ENCODE data around the gene CR2.

The CR2 gene

DNA sequence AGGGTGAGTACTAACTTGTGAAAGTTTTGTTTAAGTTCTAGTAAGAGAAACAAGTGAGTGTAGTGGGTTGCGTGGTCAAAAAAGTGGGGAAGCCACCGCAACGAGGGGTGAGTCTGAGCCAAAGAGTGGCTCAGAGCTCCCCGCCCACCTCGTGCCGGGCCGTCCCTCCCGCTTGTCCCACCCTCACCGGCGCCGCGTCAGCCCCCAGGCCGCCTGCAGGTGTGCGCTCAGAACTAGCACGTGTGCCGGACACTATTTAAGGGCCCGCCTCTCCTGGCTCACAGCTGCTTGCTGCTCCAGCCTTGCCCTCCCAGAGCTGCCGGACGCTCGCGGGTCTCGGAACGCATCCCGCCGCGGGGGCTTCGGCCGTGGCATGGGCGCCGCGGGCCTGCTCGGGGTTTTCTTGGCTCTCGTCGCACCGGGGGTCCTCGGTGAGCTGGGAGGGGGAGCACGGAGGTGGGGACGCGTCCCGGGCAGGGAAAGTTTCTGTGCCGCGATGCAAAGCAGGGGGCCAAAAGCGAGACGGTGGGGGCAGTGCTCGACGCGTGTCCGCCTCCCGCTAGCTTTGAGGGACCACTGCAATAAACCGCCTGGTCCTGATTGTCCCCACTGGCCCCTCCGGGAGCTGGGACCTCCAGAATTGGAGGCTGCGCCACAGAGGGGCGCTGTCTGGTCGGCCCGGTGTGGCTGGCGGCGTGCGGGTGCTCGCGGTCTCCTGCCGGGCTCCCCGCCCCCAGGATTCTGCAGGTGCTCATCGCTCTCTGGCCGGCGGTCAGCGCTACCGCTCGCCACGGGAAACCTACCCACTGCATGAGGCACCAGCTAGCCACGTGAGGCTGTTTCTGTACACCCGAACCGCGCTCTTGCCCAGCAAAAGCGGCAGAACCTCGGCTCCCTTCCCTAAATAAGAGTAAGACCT, at the start of gene CR2:
CR2 (plus strand) TSS at position 283 of the 919 bp plus-strand sequence; CDS start at position 374, 91 bp downstream.
- TF ChIP-seq Cebpa-rat (IDR thresholded peaks at IDR 0.05), result no peak
- no peaks in the 10 kb centered on the region for H3K27me3 ChIP-seq
- no peaks in the 10 kb centered on the region for H3K4me1 ChIP-seq
- H3K4me2 ChIP-seq, result no peak within 1 kb of the TSS
- H3K9ac ChIP-seq, result no peak within 1 kb of the TSS
- no peaks in the 10 kb centered on the region for H3K36me3 ChIP-seq
- peaks cover 10% of the 10 kb centered on the region for H3K9me3 ChIP-seq
- no peak within 1 kb of the TSS for H3K4me3 ChIP-seq
- H3K27ac ChIP-seq, result no peak within 1 kb of the TSS
- H4K20me1 ChIP-seq, result no peaks in the 10 kb centered on the region

DNA sequence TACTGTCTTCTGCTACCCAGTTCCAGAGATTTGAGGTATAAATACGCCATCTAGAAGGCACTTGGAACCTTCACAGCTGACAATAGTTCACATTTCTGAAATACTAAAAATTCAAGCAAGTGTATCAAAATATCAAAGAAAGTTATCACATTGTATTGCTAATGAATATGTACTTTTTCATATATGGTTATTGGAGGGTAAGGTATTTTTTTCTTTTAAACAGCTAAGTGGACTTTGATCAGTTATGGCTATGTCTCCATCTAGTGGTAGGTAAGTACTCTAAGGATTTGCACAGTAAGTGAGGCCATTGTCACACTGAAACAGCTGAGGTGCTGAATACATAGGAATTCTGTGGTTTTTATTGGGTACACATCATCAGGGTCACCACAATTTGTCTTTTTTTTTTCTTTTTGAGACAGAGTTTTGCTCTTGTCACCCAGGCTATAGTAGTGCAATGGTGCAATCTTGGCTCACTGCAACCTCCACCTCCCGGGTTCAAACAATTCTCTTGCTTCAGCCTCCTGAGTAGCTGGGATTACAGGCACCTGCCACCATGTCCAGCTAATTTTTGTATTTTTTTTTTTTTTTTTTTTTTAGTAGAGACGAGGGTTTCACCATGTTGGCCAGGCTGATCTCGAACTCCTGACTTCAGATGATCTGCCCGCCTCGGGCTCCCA, 49.1 kb upstream of the CR2 start:
- no peak for TF ChIP-seq Cebpa-rat (IDR thresholded peaks at IDR 0.05)
- no peaks in the 10 kb centered on the region for H3K4me1 ChIP-seq
- H3K27ac ChIP-seq, result no peak overlapping the region
- no peaks in the 10 kb centered on the region for H3K36me3 ChIP-seq
- H3K4me2 ChIP-seq, result no peak overlapping the region
- H3K9ac ChIP-seq, result no peak overlapping the region
- H4K20me1 ChIP-seq, result no peaks in the 10 kb centered on the region
- H3K9me3 ChIP-seq, result no peaks in the 10 kb centered on the region
- no peak overlapping the region for H3K4me3 ChIP-seq
- H3K27me3 ChIP-seq, result no peaks in the 10 kb centered on the region

DNA sequence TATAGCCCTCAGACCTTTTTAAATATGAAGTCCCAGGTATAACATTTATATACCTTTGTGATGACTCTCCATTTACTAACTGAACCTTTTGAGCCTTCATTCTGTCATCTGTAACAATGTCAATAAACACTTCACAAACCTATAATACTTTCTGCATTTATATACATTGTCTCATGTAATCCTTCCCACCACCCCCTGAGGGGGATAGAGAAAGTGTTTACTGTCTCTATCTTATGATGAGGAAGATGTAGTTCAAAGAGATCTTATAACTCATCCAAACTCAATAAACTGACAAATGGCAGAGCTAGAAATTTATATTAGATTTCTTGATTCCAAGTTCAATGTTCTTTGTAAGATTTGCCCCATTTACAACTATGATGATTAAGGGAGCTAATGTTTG, 48.3 kb upstream of the CR2 start:
- H4K20me1 ChIP-seq, result no peaks in the 10 kb centered on the region
- TF ChIP-seq Cebpa-rat (IDR thresholded peaks at IDR 0.05), result no peak
- H3K27me3 ChIP-seq, result no peaks in the 10 kb centered on the region
- H3K4me1 ChIP-seq, result no peaks in the 10 kb centered on the region
- H3K4me3 ChIP-seq, result no peak overlapping the region
- no peak overlapping the region for H3K27ac ChIP-seq
- no peaks in the 10 kb centered on the region for H3K9me3 ChIP-seq
- H3K4me2 ChIP-seq, result no peak overlapping the region
- no peaks in the 10 kb centered on the region for H3K36me3 ChIP-seq
- no peak overlapping the region for H3K9ac ChIP-seq

DNA sequence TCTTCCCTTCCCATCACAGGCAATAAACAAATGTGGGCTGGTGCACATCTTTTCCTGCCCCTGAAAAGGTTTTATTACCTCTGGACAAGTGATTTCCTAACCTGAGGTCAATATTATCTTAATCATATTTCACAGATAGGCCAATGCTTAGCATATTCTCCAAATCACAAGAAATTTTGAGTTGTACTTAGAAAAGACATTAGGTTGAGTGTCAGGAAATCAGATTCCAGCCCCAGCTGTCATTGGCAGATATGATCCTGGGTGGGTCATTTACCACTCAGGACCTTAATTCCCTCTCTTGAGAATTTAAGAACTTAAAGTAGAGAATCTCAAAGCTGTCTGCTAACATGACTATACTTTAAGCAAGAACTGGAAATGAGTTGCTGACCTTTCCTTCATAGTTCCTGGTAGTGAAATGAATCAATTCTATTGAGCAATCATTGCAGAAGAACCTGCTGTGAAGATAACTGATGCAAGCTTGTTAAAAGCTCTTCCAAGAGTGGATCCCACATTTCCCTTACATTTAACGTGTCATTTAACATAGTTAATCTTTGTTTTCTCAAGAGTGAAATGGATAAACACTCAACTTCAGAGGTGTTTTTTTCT, 46.4 kb upstream of the CR2 start:
- no peaks in the 10 kb centered on the region for H4K20me1 ChIP-seq
- H3K4me3 ChIP-seq, result no peak overlapping the region
- H3K4me2 ChIP-seq, result no peak overlapping the region
- no peaks in the 10 kb centered on the region for H3K36me3 ChIP-seq
- no peak overlapping the region for H3K27ac ChIP-seq
- TF ChIP-seq Cebpa-rat (IDR thresholded peaks at IDR 0.05), result no peak
- no peaks in the 10 kb centered on the region for H3K4me1 ChIP-seq
- H3K9ac ChIP-seq, result no peak overlapping the region
- H3K9me3 ChIP-seq, result no peaks in the 10 kb centered on the region
- no peaks in the 10 kb centered on the region for H3K27me3 ChIP-seq

DNA sequence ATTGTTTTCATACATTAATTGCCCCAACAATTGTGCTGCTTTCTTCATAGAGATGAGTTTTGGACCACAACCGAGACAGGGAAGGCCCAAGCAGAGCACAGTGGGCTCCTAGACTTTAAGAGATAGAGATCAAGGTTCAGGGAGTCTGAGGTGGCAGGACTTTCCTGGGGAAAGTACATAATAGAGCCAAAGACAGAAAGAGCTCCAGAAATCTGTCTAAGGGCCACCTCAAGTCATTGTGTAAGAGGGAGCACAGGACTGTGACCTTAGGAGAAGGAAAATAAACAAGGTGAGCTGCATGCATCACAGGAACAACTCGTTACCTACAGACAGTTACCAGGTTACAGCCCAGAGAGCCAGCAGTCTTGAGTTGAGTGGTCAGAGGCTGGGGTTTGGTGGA, 41.3 kb upstream of the CR2 start:
- Histone ChIP-seq H3K36me3 (no peaks in the 10 kb centered on the region), H3K4me2 (no peak overlapping the region), H3K27me3 (no peaks in the 10 kb centered on the region), H4K20me1 (no peaks in the 10 kb centered on the region), H3K4me1 (peaks cover 23% of the 10 kb centered on the region), H3K4me3 (no peak overlapping the region), H3K9ac (no peak overlapping the region), H3K9me3 (no peaks in the 10 kb centered on the region), H3K27ac (no peak overlapping the region)
- no peak for TF ChIP-seq Cebpa-rat (IDR thresholded peaks at IDR 0.05)

DNA sequence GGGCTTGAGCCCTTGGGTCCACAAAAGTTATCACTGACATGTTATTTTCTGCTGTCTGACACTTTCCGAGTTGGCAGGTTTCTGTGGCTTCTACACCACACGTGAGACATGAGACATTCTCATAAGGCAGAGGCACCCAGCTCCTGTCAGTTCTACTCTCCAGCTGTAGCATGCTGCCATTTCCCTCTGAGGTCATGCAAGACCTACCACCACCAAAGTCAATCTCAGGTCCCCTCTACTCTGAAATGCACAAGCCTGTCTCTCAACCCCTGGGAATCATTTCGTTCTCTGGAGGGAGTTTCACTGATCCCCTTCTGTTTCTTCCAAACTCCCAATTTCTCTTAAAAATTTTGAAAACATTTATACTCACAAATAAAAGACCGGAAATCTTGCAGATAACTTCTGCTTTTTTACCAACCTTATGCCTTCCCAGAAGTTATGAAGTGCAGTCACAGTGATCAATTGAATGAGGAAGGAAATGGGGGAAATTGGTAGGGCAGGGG, 39.5 kb upstream of the CR2 start:
- Histone ChIP-seq H4K20me1 (no peaks in the 10 kb centered on the region), H3K4me1 (peaks cover 23% of the 10 kb centered on the region), H3K36me3 (no peaks in the 10 kb centered on the region), H3K9me3 (peaks cover 6% of the 10 kb centered on the region), H3K27ac (no peak overlapping the region), H3K4me3 (no peak overlapping the region), H3K4me2 (peak overlapping the region; percentile 65), H3K9ac (no peak overlapping the region), H3K27me3 (no peaks in the 10 kb centered on the region)
- no peak for TF ChIP-seq Cebpa-rat (IDR thresholded peaks at IDR 0.05)

DNA sequence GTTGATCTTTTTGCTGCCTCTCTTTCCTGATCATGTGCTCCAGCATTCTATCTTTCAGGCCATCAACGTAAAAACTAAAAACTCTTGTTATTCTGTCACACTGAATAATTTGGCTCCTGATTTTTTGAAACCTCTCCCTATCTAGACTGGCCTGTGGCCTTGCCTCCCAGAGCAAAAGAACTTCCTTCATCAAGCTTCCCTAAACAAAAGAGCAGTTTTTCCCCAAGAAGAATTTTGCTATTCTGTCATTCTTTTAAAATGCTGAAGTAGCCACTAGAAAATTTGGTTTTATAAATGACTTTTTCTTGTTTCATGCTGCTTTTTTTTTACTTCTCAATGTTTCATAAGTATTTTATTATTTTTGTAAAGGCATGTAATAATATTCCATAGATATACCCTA, 37.1 kb upstream of the CR2 start:
- H3K36me3 ChIP-seq, result no peaks in the 10 kb centered on the region
- no peak overlapping the region for H3K9ac ChIP-seq
- no peak overlapping the region for H3K4me2 ChIP-seq
- peaks cover 12% of the 10 kb centered on the region for H3K9me3 ChIP-seq
- peaks cover 23% of the 10 kb centered on the region for H3K4me1 ChIP-seq
- TF ChIP-seq Cebpa-rat (IDR thresholded peaks at IDR 0.05), result no peak
- H4K20me1 ChIP-seq, result no peaks in the 10 kb centered on the region
- no peak overlapping the region for H3K4me3 ChIP-seq
- no peaks in the 10 kb centered on the region for H3K27me3 ChIP-seq
- no peak overlapping the region for H3K27ac ChIP-seq

DNA sequence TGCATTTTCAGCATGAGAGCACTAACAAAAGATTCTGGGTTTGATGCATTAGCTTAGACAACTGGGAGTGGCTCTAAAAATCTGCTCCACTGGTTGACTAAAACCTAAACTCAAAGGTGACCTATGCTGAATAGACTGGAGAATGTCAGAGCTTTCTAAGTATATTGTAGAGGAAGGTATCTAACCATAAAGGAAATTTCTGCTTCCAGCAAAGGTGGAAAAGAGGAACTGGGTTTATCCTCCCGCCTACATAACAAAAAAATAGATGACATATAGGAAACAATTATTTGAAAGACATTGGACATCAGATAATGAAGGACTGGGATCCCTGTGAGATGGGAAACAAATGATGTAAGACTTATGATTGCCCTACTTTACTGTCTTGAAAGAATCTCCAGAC, 35.8 kb upstream of the CR2 start:
- H3K4me3 ChIP-seq, result no peak overlapping the region
- no peak overlapping the region for H3K9ac ChIP-seq
- no peak overlapping the region for H3K4me2 ChIP-seq
- H3K4me1 ChIP-seq, result peaks cover 23% of the 10 kb centered on the region
- H3K9me3 ChIP-seq, result peaks cover 12% of the 10 kb centered on the region
- H4K20me1 ChIP-seq, result no peaks in the 10 kb centered on the region
- TF ChIP-seq Cebpa-rat (IDR thresholded peaks at IDR 0.05), result no peak
- no peak overlapping the region for H3K27ac ChIP-seq
- no peaks in the 10 kb centered on the region for H3K27me3 ChIP-seq
- no peaks in the 10 kb centered on the region for H3K36me3 ChIP-seq

DNA sequence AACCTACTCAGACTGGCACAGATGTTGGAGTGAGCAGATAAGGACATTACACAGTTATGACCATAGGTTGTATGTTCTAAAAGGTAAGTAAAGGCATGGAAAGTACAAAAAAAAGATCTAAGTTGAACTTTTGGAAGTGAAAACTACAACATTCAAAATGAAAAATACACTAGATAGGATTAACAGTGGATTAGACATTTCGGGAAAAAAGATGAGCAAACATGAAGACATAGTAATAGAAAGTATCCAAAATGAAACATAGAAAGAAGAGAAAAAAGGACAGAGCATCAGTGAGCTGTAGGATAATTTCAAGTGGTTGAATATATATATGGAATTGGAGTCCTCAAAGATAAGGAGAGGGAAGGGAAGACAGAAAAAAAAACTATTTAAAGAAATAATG, 34.0 kb upstream of the CR2 start:
- no peak for TF ChIP-seq Cebpa-rat (IDR thresholded peaks at IDR 0.05)
- no peaks in the 10 kb centered on the region for H4K20me1 ChIP-seq
- no peak overlapping the region for H3K9ac ChIP-seq
- H3K27ac ChIP-seq, result no peak overlapping the region
- H3K36me3 ChIP-seq, result no peaks in the 10 kb centered on the region
- H3K9me3 ChIP-seq, result peaks cover 12% of the 10 kb centered on the region
- peaks cover 7% of the 10 kb centered on the region for H3K4me1 ChIP-seq
- no peak overlapping the region for H3K4me2 ChIP-seq
- no peaks in the 10 kb centered on the region for H3K27me3 ChIP-seq
- no peak overlapping the region for H3K4me3 ChIP-seq

DNA sequence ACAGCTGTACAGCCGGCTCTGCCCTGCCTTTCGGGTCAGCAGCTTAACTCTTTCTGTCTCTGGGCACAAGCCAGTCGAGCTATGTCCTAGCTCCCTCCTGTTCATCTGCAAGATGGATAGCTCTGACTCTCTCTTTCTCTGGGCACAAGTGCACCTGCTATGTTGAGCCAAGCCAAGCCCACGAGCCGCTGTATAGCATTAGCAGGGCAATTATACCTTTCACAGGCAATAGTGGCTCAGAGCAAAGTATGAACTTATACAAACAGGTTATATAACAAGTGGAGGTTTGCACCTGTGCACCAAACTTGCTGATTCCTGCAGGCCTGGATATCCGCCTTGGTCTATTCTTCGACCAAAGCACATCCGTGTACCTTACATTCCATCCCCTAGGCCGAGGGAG, 33.0 kb upstream of the CR2 start:
- H4K20me1 ChIP-seq, result no peaks in the 10 kb centered on the region
- no peak overlapping the region for H3K27ac ChIP-seq
- no peaks in the 10 kb centered on the region for H3K4me1 ChIP-seq
- H3K4me3 ChIP-seq, result no peak overlapping the region
- TF ChIP-seq Cebpa-rat (IDR thresholded peaks at IDR 0.05), result no peak
- H3K27me3 ChIP-seq, result no peaks in the 10 kb centered on the region
- no peak overlapping the region for H3K4me2 ChIP-seq
- peaks cover 12% of the 10 kb centered on the region for H3K9me3 ChIP-seq
- H3K9ac ChIP-seq, result no peak overlapping the region
- H3K36me3 ChIP-seq, result no peaks in the 10 kb centered on the region
